HG03469 (cell line): Measurements from ENCODE around the gene MT3.

Experiments
- ATAC-seq: cut with Tn5 transposase; IDR thresholded peaks from one replicate; pipeline ENCODE4 v1.9.1; 2021; ENCODE audit warnings: mild to moderate bottlenecking, moderate library complexity, moderate number of reproducible peaks; ENCODE audit not compliant: unreplicated experiment

Gene MT3

GRCh38 chr16:56589141-56590039 is at the start of gene MT3:
MT3 (plus strand) TSS chr16:56589528; CDS start chr16:56589591, 63 bp downstream.
- ATAC-seq = no peak

GRCh38 chr16:56539656-56540055 is 49.7 kb upstream of the MT3 start:
- ATAC-seq = no peak

- ATAC-seq = no peak
Observed at GRCh38 chr16:56542039-56542438, 47.3 kb upstream of the MT3 start.

- ATAC-seq = no peak
Observed at GRCh38 chr16:56547120-56547948, 42.0 kb upstream of the MT3 start.

- no peak for ATAC-seq
Observed at GRCh38 chr16:56547949-56548567, 41.3 kb upstream of the MT3 start.

GRCh38 chr16:56549161-56549560 is 40.2 kb upstream of the MT3 start:
- ATAC-seq = no peak

- ATAC-seq = no peak
Observed at GRCh38 chr16:56549744-56550385, 39.5 kb upstream of the MT3 start.

GRCh38 chr16:56551796-56552738 is 37.3 kb upstream of the MT3 start:
- ATAC-seq = no peak

GRCh38 chr16:56554441-56554840 is 34.9 kb upstream of the MT3 start:
- ATAC-seq = no peak

GRCh38 chr16:56558024-56558747 is 31.1 kb upstream of the MT3 start:
- ATAC-seq = no peak

GRCh38 chr16:56559109-56559508 is 30.2 kb upstream of the MT3 start:
- ATAC-seq = no peak

- ATAC-seq = no peak
Observed at GRCh38 chr16:56560447-56560846, 28.9 kb upstream of the MT3 start.

- ATAC-seq = no peak
Observed at GRCh38 chr16:56561126-56561525, 28.2 kb upstream of the MT3 start.

- ATAC-seq = no peak
Observed at GRCh38 chr16:56564793-56565477, 24.4 kb upstream of the MT3 start, which contains the start of gene MT4. MT4 (plus strand) TSS chr16:56565073; CDS start chr16:56565129, 56 bp downstream.

GRCh38 chr16:56569971-56570370 is 19.4 kb upstream of the MT3 start:
- ATAC-seq = no peak

GRCh38 chr16:56571525-56571924 is 17.8 kb upstream of the MT3 start:
- no peak for ATAC-seq

GRCh38 chr16:56574625-56575024 is 14.7 kb upstream of the MT3 start:
- ATAC-seq = no peak

GRCh38 chr16:56576585-56577299 is 12.6 kb upstream of the MT3 start:
- no peak for ATAC-seq
